Measurements from ENCODE around the gene DUSP18. TPM values are rescaled to one million over a fixed set of nuclear protein-coding genes. Genes with fewer than 3 reads are reported as not detected.

DUSP18 gene
- total and polyA plus RNA-seq, 12 donors: 1.5 to 6.3 (median 2.5) TPM

DNA sequence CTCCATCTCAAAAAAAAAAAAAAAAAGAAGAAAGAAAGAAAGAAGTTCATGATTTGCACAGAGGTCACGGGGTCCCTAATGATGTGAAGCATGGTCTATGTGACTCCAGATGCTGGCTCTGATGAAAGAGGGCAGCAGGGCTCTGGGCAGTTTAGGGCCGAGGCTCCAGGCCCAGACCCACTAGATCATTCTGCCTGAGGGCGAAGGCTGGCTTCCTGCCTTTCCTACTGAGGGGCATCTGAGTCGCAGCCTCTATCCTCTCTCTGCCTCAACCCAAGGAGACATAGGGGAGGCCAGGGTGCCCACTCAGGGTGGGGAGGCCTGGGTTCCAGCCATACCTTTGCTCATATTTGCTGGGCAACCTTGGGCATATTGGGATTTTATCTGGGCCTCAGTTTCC is 27.3 kb downstream of the DUSP18 start:
- Histone ChIP-seq H3K27ac (peak overlapping the region in 5 of 10 donors; percentile 10 to 59 (median 31)), H3K27me3 (no peaks in the 10 kb centered on the region), H3K4me1 (peaks cover 10 to 51% (median 30%) of the 10 kb centered on the region in 9 donors), H3K36me3 (no peaks in the 10 kb centered on the region), H3K9me3 (no peaks in the 10 kb centered on the region), H3K4me3 (no peak overlapping the region)
- 93 to 98% methylated on average over 4 of the region's 4 CpGs for whole genome bisulfite sequencing, 2 donors
- intact Hi-C loops (cut with DNase I): loop anchor here in 1 of 10 donors (10.0 kb wide), 1 partner anchor 264 kb away; no protein-coding TSS in a partner anchor
- TF ChIP-seq, protein P1, sequence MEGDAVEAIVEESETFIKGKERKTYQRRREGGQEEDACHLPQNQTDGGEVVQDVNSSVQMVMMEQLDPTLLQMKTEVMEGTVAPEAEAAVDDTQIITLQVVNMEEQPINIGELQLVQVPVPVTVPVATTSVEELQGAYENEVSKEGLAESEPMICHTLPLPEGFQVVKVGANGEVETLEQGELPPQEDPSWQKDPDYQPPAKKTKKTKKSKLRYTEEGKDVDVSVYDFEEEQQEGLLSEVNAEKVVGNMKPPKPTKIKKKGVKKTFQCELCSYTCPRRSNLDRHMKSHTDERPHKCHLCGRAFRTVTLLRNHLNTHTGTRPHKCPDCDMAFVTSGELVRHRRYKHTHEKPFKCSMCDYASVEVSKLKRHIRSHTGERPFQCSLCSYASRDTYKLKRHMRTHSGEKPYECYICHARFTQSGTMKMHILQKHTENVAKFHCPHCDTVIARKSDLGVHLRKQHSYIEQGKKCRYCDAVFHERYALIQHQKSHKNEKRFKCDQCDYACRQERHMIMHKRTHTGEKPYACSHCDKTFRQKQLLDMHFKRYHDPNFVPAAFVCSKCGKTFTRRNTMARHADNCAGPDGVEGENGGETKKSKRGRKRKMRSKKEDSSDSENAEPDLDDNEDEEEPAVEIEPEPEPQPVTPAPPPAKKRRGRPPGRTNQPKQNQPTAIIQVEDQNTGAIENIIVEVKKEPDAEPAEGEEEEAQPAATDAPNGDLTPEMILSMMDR (IDR thresholded peaks at IDR 0.05): no peak
- DNase-seq (no peak), ATAC-seq (no peak)

- intact Hi-C loops (cut with DNase I): loop anchor here in 5 of 10 donors (5.0 to 10.0 kb wide), 4 partner anchors 120 to 507 kb away; partner anchors contain the start of gene PLA2G3 (in 1 of the 5)
- H3K9me3 ChIP-seq: no peaks in the 10 kb centered on the region
- ATAC-seq: no peak
- no peak for DNase-seq
- no peak overlapping the region for H3K27ac ChIP-seq
- no peaks in the 10 kb centered on the region for H3K36me3 ChIP-seq
- H3K4me1 ChIP-seq: peaks cover 16 to 49% (median 39%) of the 10 kb centered on the region in 9 donors
- H3K4me3 ChIP-seq: peak overlapping the region in 2 of 10 donors; percentile 5 to 81
- H3K27me3 ChIP-seq: no peaks in the 10 kb centered on the region
- TF ChIP-seq, protein P1 (IDR thresholded peaks at IDR 0.05): no peak
- 83 to 92% methylated on average over 1 of the region's 1 CpG for WGBS, 2 donors
Measured at GRCh38 chr22:30637701-30638114, 30.0 kb downstream of the DUSP18 start.

DNA sequence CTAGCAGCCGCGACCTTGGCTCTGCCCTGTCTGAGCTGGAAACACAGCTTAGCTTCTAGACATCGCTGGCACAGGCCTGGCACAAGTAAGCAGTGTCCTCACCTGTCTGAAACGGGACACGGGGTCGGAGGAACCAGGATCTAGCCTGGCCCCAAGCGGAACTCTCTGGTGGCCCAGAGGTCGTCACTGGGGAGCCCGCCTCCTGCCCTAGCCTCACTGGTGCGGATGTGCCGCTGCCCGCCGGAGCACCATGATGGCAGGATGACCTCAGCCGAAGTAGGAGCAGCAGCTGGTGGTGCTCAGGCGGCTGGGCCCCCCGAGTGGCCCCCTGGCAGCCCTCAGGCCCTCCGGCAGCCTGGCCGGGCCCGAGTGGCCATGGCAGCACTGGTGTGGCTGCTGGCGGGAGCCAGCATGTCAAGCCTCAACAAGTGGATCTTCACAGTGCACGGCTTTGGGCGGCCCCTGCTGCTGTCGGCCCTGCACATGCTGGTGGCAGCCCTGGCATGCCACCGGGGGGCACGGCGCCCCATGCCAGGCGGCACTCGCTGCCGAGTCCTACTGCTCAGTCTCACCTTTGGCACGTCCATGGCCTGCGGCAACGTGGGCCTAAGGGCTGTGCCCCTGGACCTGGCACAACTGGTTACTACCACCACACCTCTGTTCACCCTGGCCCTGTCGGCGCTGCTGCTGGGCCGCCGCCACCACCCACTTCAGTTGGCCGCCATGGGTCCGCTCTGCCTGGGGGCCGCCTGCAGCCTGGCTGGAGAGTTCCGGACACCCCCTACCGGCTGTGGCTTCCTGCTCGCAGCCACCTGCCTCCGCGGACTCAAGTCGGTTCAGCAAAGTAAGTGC is 31.2 kb downstream of the DUSP18 start:
- H3K36me3 ChIP-seq: no peaks in the 10 kb centered on the region
- no peaks in the 10 kb centered on the region for H3K27me3 ChIP-seq
- intact Hi-C loops (cut with DNase I): loop anchor here in 5 of 10 donors (5.0 to 10.0 kb wide), 4 partner anchors 121 to 508 kb away; partner anchors contain the start of gene PLA2G3 (in 1 of the 5)
- H3K4me3 ChIP-seq: peak overlapping the region; percentile 52 to 91 (median 74)
- ATAC-seq (peak in 2 of 8 donors; percentile 1 to 15), DNase-seq (peak in 1 of 2 donors; percentile 27)
- no peaks in the 10 kb centered on the region for H3K9me3 ChIP-seq
- TF ChIP-seq, protein P1 (IDR thresholded peaks at IDR 0.05): no peak
- H3K4me1 ChIP-seq: peaks cover 16 to 49% (median 39%) of the 10 kb centered on the region in 9 donors
- H3K27ac ChIP-seq: peak overlapping the region in 9 of 10 donors; percentile 88 to 97 (median 91)
- WGBS, 2 donors: 53 to 61% methylated on average over 45 of the region's 45 CpGs

Data from heart right ventricle (tissue), 16 donors.